GM12874 (cell line): ENCODE measurements around the gene MMP20.
A peak's percentile ranks its signal among the peaks of the same experiment; 100 is the strongest.

Source experiments
- CTCF ChIP-seq: IDR thresholded peaks from 2 replicates; pipeline ENCODE4 v1.5.1; 2011; ENCODE audit warnings: low read depth, mild to moderate bottlenecking, control low read depth, low read length, moderate library complexity; ENCODE audit not compliant: insufficient read depth

The MMP20 gene

GRCh38 chr11:102544594-102544993 lies 80.5 kb downstream of the MMP20 start:
- TF ChIP-seq CTCF: no peak

GRCh38 chr11:102539567-102539966 lies 85.6 kb downstream of the MMP20 start:
- no peak for TF ChIP-seq CTCF

GRCh38 chr11:102538932-102539331 lies 86.2 kb downstream of the MMP20 start:
- no peak for TF ChIP-seq CTCF

GRCh38 chr11:102534261-102534872 lies 90.8 kb downstream of the MMP20 start:
- peak; percentile 39; the same call in 1 of the 2 replicates for TF ChIP-seq CTCF

- TF ChIP-seq CTCF: no peak
Measured at GRCh38 chr11:102530558-102530957, 94.6 kb downstream of the MMP20 start, which contains the start of gene MMP7. Gene MMP7 (minus strand): TSS chr11:102530747. CDS start chr11:102530700, 47 bp downstream.

- TF ChIP-seq CTCF: no peak
Measured at GRCh38 chr11:102528618-102529017, 96.5 kb downstream of the MMP20 start.

GRCh38 chr11:102527684-102528083 lies 97.4 kb downstream of the MMP20 start:
- TF ChIP-seq CTCF: no peak
